Ascending aorta (tissue), 2 donors: ENCODE results near the gene PARVB. TPM values are rescaled to one million over a fixed set of nuclear protein-coding genes. Genes with fewer than 3 reads are reported as not detected.

Source experiments
- DNase-seq, 2 donors: peaks; one replicate each; pipeline ENCODE4 v3.0.0-alpha.2; 2019; ENCODE audit warnings: low spot score in 2 of 2
- H3K27ac ChIP-seq, 2 donors: fragments of 200-600 bp; sonication (generic); one replicate each; pipeline ENCODE4 v1.5.1; 2016 to 2017; ENCODE audit warnings: mild to moderate bottlenecking in 1 of 2
- H3K27me3 ChIP-seq: fragments of 200-600 bp; sonication (generic); one replicate; pipeline ENCODE4 v1.5.1; 2017
- H3K36me3 ChIP-seq, 2 donors: fragments of 200-600 bp; sonication (generic); one replicate each; pipeline ENCODE4 v1.5.1; 2016
- H3K4me1 ChIP-seq, 2 donors: fragments of 200-600 bp; sonication (generic); one replicate each; pipeline ENCODE4 v1.5.1; 2016 to 2017; ENCODE audit warnings: mild to moderate bottlenecking in 1 of 2
- H3K4me3 ChIP-seq, 2 donors: fragments of 200-600 bp; sonication (generic); one replicate each; pipeline ENCODE4 v1.5.1; 2016 to 2017; ENCODE audit warnings: mild to moderate bottlenecking in 1 of 2
- H3K9me3 ChIP-seq, 2 donors: fragments of 200-600 bp; sonication (generic); one replicate each; pipeline ENCODE4 v1.5.1; 2016
- intact Hi-C: fragments of 100-400 bp; cut with DNase I; formaldehyde crosslinking; loops from one replicate; pipeline ENCODE4 v1.15.1; 2023
- total RNA-seq: library from RNA; depleted of rRNA; stranded (reverse); fragments of >200 nt; gene quantifications from one replicate; pipeline ENCODE4 v1.1.0, GENCODE V29; 2016
- TF ChIP-seq, protein P1 (sequence below), 3 experiments: fragments of 200-600 bp in 2 of 3; fragments of 450-650 bp in 1 of 3; sonication (generic) in 2 of 3; IDR thresholded peaks; one replicate each; pipeline ENCODE4 v1.5.1; 2016 to 2019; ENCODE audit warnings: antibody characterized with exemption in 3 of 3, mild to moderate bottlenecking in 1 of 3, moderate library complexity in 1 of 3

The PARVB gene
- total RNA-seq, 1 donor from 2014 or later, result 33.8 TPM

- Histone ChIP-seq H3K36me3 (no peaks in the 10 kb centered on the region), H3K27ac (no peak overlapping the region), H3K27me3 (no peaks in the 10 kb centered on the region), H3K9me3 (no peaks in the 10 kb centered on the region), H3K4me1 (no peaks in the 10 kb centered on the region), H3K4me3 (no peak overlapping the region)
- DNase-seq, result no peak
- intact Hi-C loops, result no loop called here
- TF ChIP-seq, protein P1, sequence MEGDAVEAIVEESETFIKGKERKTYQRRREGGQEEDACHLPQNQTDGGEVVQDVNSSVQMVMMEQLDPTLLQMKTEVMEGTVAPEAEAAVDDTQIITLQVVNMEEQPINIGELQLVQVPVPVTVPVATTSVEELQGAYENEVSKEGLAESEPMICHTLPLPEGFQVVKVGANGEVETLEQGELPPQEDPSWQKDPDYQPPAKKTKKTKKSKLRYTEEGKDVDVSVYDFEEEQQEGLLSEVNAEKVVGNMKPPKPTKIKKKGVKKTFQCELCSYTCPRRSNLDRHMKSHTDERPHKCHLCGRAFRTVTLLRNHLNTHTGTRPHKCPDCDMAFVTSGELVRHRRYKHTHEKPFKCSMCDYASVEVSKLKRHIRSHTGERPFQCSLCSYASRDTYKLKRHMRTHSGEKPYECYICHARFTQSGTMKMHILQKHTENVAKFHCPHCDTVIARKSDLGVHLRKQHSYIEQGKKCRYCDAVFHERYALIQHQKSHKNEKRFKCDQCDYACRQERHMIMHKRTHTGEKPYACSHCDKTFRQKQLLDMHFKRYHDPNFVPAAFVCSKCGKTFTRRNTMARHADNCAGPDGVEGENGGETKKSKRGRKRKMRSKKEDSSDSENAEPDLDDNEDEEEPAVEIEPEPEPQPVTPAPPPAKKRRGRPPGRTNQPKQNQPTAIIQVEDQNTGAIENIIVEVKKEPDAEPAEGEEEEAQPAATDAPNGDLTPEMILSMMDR (IDR thresholded peaks at IDR 0.05), result no peak
Observed at GRCh38 chr22:44033287-44033686, 9.2 kb downstream of the PARVB start.

DNA sequence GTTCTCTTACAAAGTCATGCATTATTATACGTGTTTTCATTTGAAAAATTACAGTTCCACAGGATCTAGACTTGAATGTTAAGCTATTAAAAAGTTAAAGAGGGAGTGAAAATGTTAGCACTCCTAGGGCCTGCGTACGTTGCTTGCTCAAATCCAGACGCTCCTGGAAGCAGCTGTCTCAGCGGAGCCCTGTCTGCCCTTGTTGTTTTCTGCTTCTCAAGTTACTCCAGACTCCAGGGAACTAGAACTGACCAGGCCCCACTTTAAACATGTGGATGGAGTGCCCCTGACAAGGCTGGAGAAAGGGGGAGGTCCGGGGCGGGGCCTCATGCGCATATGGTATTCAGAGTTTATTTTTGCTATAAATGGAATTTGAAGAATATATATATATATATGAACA lies 9.6 kb downstream of the PARVB start:
- Histone ChIP-seq H3K4me1 (no peaks in the 10 kb centered on the region), H3K27me3 (no peaks in the 10 kb centered on the region), H3K27ac (no peak overlapping the region), H3K9me3 (no peaks in the 10 kb centered on the region), H3K36me3 (no peaks in the 10 kb centered on the region), H3K4me3 (no peak overlapping the region)
- DNase-seq, result no peak
- intact Hi-C loops, result no loop called here
- TF ChIP-seq, protein P1 (IDR thresholded peaks at IDR 0.05), result no peak

DNA sequence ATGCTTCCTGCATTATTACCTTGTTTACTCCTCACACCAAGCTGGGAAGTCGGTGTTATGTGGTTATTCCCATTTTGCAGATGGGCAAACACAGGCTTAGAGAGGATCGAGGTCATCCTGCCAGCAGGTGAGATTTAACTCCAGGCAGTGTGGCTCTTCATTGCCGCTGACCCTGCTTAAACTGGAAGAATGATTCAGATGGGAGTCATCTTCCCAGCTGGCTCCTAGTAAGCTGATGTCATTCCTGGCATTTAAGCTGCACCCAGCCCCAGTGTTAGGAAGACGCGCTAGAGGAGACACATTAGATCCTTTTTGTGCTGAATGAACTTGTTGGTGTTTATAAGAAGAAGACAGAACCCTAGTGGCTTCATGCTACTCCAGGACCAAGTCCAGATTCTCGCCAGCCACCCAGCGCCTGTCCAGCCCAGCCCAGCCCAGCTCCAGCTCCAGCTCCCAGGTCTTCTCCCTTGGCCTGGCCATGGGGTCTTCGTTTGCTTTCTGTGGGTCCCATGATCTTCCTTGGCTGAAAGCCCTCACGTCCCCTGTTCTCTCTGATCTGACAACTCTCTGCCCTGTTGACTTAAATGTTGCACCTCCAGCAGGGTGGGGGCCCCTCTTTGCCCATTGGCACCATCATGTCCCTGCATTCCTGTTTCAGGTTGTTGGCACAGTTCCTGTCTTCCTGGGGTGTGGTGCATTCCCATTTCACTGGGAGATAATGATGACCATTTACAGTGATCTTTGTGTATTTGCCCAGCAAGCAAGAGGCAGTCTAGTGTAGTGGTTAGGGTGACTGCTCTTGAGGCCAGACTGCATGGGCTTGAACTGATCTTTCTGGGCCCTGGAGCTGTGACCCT lies 13.6 kb downstream of the PARVB start:
- Histone ChIP-seq H3K9me3 (no peaks in the 10 kb centered on the region), H3K36me3 (no peaks in the 10 kb centered on the region), H3K4me1 (no peaks in the 10 kb centered on the region), H3K4me3 (no peak overlapping the region), H3K27me3 (no peaks in the 10 kb centered on the region), H3K27ac (no peak overlapping the region)
- intact Hi-C loops, result no loop called here
- TF ChIP-seq, protein P1 (IDR thresholded peaks at IDR 0.05), result no peak
- no peak for DNase-seq

DNA sequence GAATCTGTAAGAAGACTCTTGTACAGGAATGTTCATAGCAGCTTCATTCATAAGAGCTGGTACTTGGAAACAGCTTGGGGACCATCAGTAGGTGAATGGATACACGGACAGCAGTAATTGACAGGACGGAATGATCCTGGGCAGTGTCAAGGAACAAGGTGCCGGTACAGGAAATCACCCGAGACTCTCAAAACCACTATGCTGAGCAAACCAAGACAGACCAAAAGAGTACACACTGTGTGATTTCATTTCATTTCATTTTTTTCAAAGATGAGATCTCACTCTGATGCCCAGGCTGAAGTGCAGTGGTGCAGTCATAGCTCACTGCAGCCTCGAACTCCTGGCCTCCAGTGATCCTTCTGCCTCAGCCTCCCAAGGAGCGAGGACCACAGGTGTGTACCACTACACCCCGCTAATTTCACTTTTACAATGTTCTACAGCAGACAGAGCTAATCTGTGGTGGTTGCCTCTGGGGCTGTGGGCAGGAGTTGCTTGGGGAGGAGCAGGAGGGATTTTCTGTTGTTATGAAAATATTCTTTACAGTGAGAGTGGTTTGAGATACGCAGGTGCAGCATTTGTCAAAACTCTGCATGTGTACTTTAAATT lies 15.6 kb downstream of the PARVB start:
- intact Hi-C loops, result no loop called here

GRCh38 chr22:44042249-44043218 lies 18.4 kb downstream of the PARVB start:
- Histone ChIP-seq H3K27me3 (no peaks in the 10 kb centered on the region), H3K27ac (no peak overlapping the region), H3K4me3 (no peak overlapping the region), H3K4me1 (no peaks in the 10 kb centered on the region), H3K36me3 (no peaks in the 10 kb centered on the region), H3K9me3 (no peaks in the 10 kb centered on the region)
- intact Hi-C loops, result no loop called here
- DNase-seq, result no peak
- TF ChIP-seq, protein P1 (IDR thresholded peaks at IDR 0.05), result no peak

More for the DNA sequence above, 15.6 kb downstream of the PARVB start:
- Histone ChIP-seq H3K4me1 (no peaks in the 10 kb centered on the region), H3K27ac (no peak overlapping the region), H3K36me3 (no peaks in the 10 kb centered on the region), H3K4me3 (no peak overlapping the region), H3K9me3 (no peaks in the 10 kb centered on the region), H3K27me3 (no peaks in the 10 kb centered on the region)
- TF ChIP-seq, protein P1 (IDR thresholded peaks at IDR 0.05), result no peak
- DNase-seq, result no peak
